CD4-positive, alpha-beta T cell treated with Interleukin-2 at 100 ng/mL for 4 hours (primary cell): ENCODE measurements around the gene OPRL1.

Source experiments
- DNase-seq: peaks from one replicate; pipeline ENCODE4 v3.0.0-alpha.2; 2020; ENCODE audit warnings: low spot score

The OPRL1 gene

DNA sequence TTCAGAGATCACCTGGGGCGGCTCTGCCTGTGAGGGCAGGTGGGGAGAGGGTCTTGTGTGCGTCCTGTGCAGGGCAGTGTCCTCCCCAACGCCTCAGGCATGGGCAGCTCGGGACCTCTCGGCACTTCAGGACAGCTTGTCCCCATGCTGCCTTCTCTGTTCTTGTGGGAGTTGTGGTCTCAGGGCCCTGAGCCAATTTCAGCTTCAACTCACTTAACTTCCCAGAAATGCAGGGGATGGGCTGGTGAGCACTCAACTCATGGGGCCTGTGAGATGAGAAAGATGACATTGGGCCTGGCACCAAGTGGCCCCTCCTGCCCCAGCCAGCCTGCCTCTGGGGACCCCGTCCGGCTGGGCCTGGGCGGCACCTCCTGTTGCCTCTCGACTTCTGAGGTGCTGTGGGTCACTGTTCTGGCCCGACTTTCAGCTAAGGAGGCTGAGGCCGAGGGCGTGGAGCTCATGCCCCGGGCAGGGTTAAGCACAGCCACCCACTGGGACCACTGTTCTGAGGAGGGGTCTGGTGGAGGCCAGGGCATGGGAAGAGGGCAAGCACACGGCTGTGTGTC, 7.3 kb upstream of the OPRL1 start:
- no peak for DNase-seq

GRCh38 chr20:64073476-64074183, 6.3 kb upstream of the OPRL1 start:
- no peak for DNase-seq

- no peak for DNase-seq
Measured at GRCh38 chr20:64074184-64074789, 5.6 kb upstream of the OPRL1 start.

- DNase-seq, result no peak
Measured at GRCh38 chr20:64074963-64075362, 4.9 kb upstream of the OPRL1 start.

DNA sequence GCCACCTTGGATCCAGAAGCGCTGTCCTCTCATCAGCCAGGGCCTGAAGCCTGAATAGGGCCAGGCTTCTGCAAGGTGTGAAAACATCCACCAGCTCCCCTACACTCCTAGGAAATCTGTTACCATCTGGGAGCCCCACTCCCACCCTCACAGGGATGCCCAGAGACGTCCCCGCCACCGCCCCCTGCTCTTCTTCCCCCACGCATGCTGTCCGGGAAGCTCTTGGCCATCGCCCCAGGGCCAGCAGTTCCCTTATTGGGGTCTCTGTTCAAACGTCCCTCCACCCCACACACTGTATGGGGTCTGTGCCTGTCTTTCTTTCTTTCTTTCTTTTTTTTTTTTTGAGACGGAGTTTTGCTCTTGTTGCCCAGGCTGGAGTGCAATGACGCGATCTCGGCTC, 4.3 kb upstream of the OPRL1 start:
- no peak for DNase-seq

GRCh38 chr20:64076061-64076997, 3.6 kb upstream of the OPRL1 start:
- no peak for DNase-seq

DNA sequence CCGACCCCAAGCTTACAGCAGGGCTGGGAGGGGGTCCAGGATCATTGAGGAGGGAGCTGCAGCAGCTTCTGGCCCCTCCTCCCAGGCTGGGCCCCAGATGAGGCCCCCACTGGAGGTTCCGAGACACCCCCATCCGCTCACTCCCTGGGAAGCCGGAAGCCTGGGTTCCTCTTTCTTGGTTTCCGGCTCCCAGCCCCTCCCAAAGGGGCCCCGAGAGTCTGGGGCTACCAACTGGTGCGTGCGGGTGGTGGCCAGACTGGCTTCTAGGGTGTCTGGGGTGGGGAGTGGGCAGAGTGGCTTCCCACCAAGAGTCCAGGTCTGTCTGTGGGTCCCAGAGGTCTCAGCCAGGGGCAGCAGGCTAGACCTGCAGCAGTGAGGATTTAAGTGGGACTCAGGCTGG, 2.8 kb upstream of the OPRL1 start:
- peak; percentile 37 for DNase-seq

- no peak for DNase-seq
Measured at GRCh38 chr20:64077541-64077875, 2.4 kb upstream of the OPRL1 start.

DNA sequence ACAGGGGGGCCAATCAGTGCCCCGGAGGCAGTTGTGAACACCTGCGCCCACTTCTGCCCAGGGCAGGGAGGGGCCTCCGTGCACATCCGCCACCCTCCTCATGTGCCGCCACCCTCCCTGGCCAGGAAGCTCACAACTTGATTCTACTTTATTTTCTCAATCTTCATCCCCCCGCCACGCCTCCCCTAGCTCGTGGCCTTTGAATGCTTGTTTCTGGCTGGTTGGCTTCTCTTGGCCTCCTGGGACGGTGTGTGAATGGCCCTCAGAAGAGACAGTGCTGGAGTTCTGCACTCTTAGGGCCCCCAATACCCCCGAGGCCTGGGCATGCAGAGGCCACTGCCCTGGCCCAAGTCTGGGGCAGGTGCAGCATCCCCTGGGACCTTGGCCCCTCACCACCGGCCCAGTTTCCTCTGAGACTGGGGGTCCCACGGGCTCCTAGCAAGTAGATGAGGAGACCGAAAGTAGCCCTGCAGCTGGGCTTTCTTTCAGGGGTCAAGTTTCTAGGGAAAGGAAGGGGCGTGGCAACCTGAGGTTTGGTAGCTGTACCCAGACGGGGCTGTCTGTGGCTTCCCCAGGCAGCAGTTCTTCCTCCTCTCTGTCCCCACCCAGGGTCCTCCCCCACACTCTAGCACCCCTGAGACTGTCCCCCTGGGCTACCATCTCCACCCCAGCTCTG, 1.9 kb upstream of the OPRL1 start:
- DNase-seq, result peak; percentile 58

DNA sequence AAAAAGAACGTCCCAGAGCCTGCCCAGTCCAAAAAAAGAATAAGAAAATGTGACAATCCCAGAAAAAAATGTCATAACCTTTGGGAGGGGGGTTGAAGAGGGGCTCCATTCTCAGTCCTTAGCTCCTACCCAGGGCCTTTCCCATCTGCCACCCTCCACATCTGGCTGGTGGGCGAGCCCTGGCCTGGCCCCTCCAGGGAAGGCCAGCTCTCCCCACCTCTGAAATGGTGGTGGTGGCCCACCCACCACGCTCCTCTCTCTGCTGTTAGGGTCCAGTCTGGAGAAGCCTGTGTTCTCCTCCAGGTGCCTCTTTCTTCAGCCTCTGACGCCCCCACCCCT, 979 bp upstream of the OPRL1 start:
- DNase-seq, result no peak

GRCh38 chr20:64079273-64080012, 439 bp upstream of the OPRL1 start, which contains the start of gene RGS19:
Gene RGS19 (minus strand): TSS chr20:64079518. CDS start chr20:64076886, 2,632 bp downstream.
- peak; percentile 69 for DNase-seq

DNA sequence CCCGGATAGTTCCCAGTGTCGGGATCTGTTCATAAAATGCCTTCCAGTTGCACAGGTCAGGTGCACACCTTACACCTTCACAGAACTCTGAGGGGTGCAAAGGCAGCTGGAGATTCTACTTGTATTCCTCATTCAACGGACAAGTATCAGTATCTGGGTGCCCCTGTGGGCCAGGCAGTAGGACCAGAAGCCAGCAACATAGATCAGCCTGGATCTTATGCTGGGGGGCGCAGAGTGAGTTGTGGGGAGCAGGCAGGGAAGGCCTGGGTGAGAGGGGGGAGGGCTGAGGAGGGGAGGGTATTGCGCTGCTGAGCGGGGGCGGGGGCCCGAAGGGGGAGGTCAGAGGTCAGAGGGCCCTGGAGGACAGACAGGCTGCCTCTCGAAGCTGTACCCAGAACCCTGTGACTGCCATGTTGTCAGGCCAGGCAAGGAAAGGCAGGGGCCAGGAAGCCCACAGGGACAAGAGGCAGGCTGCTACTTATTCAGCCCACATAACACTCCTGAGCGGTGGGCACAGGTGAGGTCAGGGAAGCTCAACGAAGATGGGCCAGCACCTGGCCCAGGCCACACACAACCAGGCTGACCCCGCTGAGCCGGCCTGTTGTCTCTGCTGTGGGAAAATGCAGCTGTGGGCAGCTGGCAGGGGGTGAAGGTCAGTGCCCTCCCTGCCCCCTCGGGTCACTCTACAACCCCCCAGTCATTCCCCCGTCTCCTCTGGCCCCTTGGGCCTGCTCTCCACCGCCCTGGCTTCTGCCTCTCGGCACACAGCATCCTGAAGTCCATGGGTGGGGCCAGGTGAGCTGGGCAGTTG, 1.1 kb downstream of the OPRL1 start:
- DNase-seq, result no peak

GRCh38 chr20:64081624-64081964, 1.7 kb downstream of the OPRL1 start:
- no peak for DNase-seq

DNA sequence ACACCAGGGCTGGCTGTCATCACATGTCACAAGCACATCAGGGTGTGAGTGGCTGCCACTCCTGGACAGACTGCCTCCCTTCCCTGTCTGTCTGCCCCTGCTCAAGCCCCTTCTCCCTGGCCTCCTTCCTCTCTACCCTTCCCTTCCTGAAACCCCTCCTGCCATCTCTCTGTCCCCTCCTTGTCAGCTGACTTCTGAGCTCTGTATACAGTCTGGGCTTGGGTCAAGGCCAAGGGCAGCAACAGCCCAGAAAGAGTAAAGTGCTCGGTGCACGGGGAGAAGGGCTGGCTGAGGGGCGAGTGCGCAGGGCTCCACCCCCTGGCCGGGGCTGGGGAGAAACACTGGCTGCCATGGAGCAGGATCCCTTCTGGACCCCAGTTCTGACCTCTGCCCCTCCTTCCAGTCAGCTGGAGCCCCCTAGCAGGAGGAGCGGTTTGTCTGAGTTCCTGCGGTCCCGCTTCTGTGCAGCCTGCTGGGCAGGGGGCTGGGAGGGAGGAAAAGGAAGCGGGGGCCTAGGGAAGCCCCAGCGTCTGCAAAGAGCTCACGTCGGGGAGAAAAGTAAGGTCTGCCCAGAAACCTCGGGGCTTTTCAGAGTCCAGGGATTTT, 2.3 kb downstream of the OPRL1 start:
- no peak for DNase-seq

DNA sequence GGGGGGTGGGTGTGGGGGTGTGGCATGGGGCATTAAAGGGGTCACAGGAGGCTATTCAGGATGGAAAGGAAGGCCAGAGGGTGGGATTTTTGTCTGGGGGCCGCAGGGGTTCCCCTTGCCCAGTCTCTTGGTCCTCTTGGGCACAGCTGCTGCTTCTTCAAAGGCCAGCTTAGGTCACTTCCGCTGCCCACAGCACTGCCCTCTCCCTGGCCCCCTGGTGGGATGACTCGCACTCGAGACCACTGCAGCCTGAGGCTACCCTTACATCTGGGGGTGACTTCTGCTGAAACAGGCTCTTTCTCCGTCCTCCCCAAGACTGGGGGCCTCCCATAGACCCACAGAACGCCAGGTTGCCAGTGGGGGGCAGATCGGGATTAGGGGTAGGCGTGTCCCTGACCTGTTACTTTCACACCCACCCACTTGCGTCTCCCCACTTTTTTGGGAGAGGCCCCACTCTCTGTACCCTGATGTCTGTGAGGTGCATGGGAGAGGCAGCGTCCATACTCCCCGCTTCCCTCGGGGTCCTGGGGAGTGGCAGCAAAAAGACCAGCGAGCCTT, 3.0 kb downstream of the OPRL1 start:
- no peak for DNase-seq

DNA sequence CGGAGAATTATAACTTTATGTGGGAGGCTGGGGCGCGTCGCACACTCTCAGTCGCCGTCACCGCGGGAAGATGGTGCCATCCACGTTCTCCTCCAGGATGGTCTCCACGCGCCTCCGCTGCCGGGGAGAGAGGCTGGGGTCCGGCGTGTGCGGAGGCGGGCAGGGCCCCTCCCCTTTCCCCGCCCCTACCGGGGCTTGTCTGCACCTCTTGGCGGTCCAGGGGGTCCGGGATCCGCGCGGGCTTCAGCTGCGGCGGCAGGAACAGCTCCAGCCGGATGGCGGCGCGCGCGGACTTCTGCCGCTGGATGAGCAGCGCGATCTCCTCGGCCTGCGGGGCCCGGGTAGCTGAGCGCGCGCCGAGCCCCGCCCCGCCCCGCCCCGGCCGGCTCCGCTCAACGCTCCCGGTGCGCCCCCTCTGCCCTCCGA, 3.5 kb downstream of the OPRL1 start:
- DNase-seq, result peak; percentile 66

DNA sequence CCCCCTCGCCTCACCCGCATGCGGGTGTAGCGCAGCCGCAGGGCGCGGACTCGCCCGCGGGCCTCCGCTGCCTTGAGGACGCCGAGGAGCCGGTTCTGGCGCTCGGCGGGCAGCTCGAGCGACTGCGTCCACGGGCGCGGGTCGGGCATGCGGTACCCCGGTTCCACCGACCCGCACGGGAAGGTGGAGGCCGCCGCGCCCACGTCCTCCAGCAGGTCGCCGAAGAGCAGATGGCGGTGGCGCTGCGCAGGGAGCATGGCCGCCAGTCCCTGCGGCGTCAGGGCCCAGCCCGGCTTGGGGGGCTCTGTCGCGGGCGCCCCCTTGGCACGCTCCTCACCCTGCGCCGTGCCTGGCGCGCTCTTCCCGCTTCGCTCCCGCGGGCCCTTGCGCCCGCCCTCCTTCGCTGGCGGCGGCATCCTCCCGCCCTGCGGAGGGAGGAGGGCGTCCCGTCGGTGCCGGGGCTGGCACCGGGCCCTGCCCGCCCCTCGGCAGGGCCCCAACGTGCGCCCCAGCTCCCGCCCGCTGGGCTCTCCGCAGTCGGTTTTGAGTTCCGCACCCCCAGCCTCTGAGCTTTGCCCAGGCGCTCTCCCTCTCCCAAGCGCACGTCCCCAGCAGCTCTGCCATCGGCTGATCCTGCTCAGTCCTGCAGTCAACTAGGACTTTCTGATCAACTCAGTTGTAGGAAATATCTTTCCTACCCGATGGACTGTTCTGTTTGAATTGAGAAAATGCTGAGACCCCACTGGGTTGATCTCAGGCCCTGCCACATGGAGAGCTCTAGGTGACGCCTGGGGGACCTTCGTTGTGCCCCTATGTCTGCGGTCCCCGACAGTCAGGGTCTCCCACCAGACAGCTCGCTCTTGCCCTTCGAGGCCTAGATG, 4.2 kb downstream of the OPRL1 start, which contains the start of gene LKAAEAR1:
LKAAEAR1 (minus strand) TSS at position 595 of the 881 bp plus-strand sequence; CDS start at position 416, 179 bp downstream.
- no peak for DNase-seq

DNA sequence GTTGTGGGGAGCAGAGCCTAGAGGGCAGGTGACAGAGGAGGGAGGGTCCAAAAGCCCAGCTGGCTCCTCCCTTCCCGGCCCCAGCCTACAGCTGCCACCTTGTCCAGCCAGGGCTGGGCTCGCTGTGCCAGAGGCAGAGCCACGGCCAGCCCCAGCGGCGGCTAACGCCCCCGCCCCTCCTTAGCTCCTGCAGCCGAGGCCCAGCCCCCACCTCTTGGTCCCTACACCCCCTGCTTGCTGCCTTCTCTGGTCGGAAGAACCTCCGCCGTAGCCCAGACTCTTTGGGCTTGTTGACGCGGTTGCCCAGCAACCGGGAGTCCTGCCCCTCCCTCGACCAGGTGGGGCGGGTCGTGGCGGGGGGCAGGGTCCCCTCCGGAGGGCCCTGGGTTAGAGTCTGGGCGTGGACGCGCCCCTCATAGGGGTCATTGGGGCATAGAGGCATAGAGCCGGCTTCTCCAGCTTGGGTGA, 4.8 kb downstream of the OPRL1 start:
- DNase-seq, result no peak

GRCh38 chr20:64086801-64087200, 6.9 kb downstream of the OPRL1 start:
- no peak for DNase-seq
